GM18873 (cell line): ENCODE results near the gene MLF2.

Experiments
- ATAC-seq: cut with Tn5 transposase; IDR thresholded peaks from one replicate; pipeline ENCODE4 v1.9.1; 2021; ENCODE audit warnings: mild to moderate bottlenecking, moderate library complexity, moderate number of reproducible peaks; ENCODE audit not compliant: unreplicated experiment, low FRiP score

MLF2 gene

GRCh38 chr12:6778574-6779550 lies 25.9 kb upstream of the MLF2 start:
- peak; percentile 72 for ATAC-seq

- no peak for ATAC-seq
These were observed 25.3 kb upstream of the MLF2 start for GRCh38 chr12:6778217-6778573.

- ATAC-seq, result no peak
These were observed 24.4 kb upstream of the MLF2 start for GRCh38 chr12:6777386-6777785.

- no peak for ATAC-seq
These were observed 22.5 kb upstream of the MLF2 start for GRCh38 chr12:6775185-6776174.

GRCh38 chr12:6774499-6775062 lies 21.6 kb upstream of the MLF2 start:
- ATAC-seq, result no peak

GRCh38 chr12:6773590-6774351 lies 20.8 kb upstream of the MLF2 start:
- no peak for ATAC-seq

- ATAC-seq, result no peak
These were observed 20.0 kb upstream of the MLF2 start for GRCh38 chr12:6772726-6773589.

GRCh38 chr12:6772331-6772695 lies 19.4 kb upstream of the MLF2 start, which contains the start of gene LAG3:
TSS of gene LAG3 (plus strand) at chr12:6772520. CDS start at chr12:6772853, 333 bp downstream.
- ATAC-seq, result no peak

- no peak for ATAC-seq
These were observed 18.8 kb upstream of the MLF2 start for GRCh38 chr12:6771509-6772330.

- ATAC-seq, result no peak
These were observed 18.2 kb upstream of the MLF2 start for GRCh38 chr12:6771091-6771495.

- no peak for ATAC-seq
These were observed 17.7 kb upstream of the MLF2 start for GRCh38 chr12:6770600-6770999.

- no peak for ATAC-seq
These were observed 17.2 kb upstream of the MLF2 start for GRCh38 chr12:6770094-6770493.

- no peak for ATAC-seq
These were observed 16.7 kb upstream of the MLF2 start for GRCh38 chr12:6769666-6770065.

GRCh38 chr12:6768990-6769389 lies 16.0 kb upstream of the MLF2 start:
- no peak for ATAC-seq

GRCh38 chr12:6768437-6768914 lies 15.5 kb upstream of the MLF2 start:
- ATAC-seq, result no peak

- ATAC-seq, result no peak
These were observed 14.7 kb upstream of the MLF2 start for GRCh38 chr12:6767353-6768319.
